ENCODE results near the gene ZSWIM8.
A peak's percentile ranks its signal among the peaks of the same experiment; 100 is the strongest.
"Not testable (repeated sequence)": the region's sequence is repeated elsewhere in the genome, so short reads cannot be mapped to it uniquely, and the experiment has no call there.

Gene ZSWIM8

GRCh38 chr10:73785211-73785720 lies at the start of gene ZSWIM8:
ZSWIM8 (plus strand) TSS chr10:73785606; CDS start chr10:73785879, 273 bp downstream.
- peak; percentile 96 for DNase-seq

- DNase-seq = not testable (repeated sequence)
These were observed 44.7 kb upstream of the ZSWIM8 start for GRCh38 chr10:73740501-73741254.

GRCh38 chr10:73742454-73742734 lies 43.0 kb upstream of the ZSWIM8 start:
- DNase-seq = no peak

GRCh38 chr10:73743327-73743904 lies 42.0 kb upstream of the ZSWIM8 start:
- no peak for DNase-seq

GRCh38 chr10:73743905-73744663 lies 41.3 kb upstream of the ZSWIM8 start, which contains the start of gene SEC24C:
SEC24C (plus strand) TSS chr10:73744372; CDS start chr10:73746833, 2,461 bp downstream.
- peak; percentile 99 for DNase-seq

GRCh38 chr10:73744664-73744975 lies 40.8 kb upstream of the ZSWIM8 start:
- DNase-seq = peak; percentile 78

GRCh38 chr10:73746721-73747120 lies 38.7 kb upstream of the ZSWIM8 start:
- DNase-seq = no peak

GRCh38 chr10:73750819-73751218 lies 34.6 kb upstream of the ZSWIM8 start:
- DNase-seq = no peak

GRCh38 chr10:73756183-73756582 lies 29.2 kb upstream of the ZSWIM8 start:
- no peak for DNase-seq

- no peak for DNase-seq
These were observed 26.5 kb upstream of the ZSWIM8 start for GRCh38 chr10:73758704-73759511.

GRCh38 chr10:73759512-73760115 lies 25.8 kb upstream of the ZSWIM8 start:
- no peak for DNase-seq

GRCh38 chr10:73761781-73762180 lies 23.6 kb upstream of the ZSWIM8 start:
- no peak for DNase-seq

GRCh38 chr10:73762915-73763314 lies 22.5 kb upstream of the ZSWIM8 start:
- DNase-seq = no peak

GRCh38 chr10:73763343-73763742 lies 22.1 kb upstream of the ZSWIM8 start:
- DNase-seq = no peak

- DNase-seq = no peak
These were observed 20.3 kb upstream of the ZSWIM8 start for GRCh38 chr10:73765066-73765465.

- DNase-seq = no peak
These were observed 16.5 kb upstream of the ZSWIM8 start for GRCh38 chr10:73768881-73769280.

- no peak for DNase-seq
These were observed 16.0 kb upstream of the ZSWIM8 start for GRCh38 chr10:73769396-73769795.

- DNase-seq = peak; percentile 40
These were observed 13.6 kb upstream of the ZSWIM8 start for GRCh38 chr10:73771722-73772280.

- DNase-seq = peak; percentile 94
These were observed 12.9 kb upstream of the ZSWIM8 start for GRCh38 chr10:73772281-73773151.

- no peak for DNase-seq
These were observed 12.1 kb upstream of the ZSWIM8 start for GRCh38 chr10:73773152-73773879.
